D721Med (cell line): ENCODE measurements around the gene SERINC1.

ENCODE experiments used
- DNase-seq: peaks from one replicate; pipeline ENCODE4 v3.0.0; 2011; ENCODE audit warnings: low spot score; ENCODE audit not compliant: insufficient read length
- FAIRE-seq: peaks from 2 replicates; lab custom pipeline; 2011; peaks lifted over from hg19 to GRCh38; lab: Jason Lieb, UNC
- TF ChIP-seq, protein P1 (sequence below): IDR thresholded peaks from 2 replicates; pipeline ENCODE4 v1.5.1; 2012; ENCODE audit warnings: mild to moderate bottlenecking, control low read depth; ENCODE audit not compliant: insufficient read depth; ENCODE audit errors: missing control alignments

The SERINC1 gene

GRCh38 chr6:122393351-122393896 is 78.2 kb downstream of the SERINC1 start:
- no peak for FAIRE-seq
- no peak for DNase-seq
- TF ChIP-seq, protein P1, sequence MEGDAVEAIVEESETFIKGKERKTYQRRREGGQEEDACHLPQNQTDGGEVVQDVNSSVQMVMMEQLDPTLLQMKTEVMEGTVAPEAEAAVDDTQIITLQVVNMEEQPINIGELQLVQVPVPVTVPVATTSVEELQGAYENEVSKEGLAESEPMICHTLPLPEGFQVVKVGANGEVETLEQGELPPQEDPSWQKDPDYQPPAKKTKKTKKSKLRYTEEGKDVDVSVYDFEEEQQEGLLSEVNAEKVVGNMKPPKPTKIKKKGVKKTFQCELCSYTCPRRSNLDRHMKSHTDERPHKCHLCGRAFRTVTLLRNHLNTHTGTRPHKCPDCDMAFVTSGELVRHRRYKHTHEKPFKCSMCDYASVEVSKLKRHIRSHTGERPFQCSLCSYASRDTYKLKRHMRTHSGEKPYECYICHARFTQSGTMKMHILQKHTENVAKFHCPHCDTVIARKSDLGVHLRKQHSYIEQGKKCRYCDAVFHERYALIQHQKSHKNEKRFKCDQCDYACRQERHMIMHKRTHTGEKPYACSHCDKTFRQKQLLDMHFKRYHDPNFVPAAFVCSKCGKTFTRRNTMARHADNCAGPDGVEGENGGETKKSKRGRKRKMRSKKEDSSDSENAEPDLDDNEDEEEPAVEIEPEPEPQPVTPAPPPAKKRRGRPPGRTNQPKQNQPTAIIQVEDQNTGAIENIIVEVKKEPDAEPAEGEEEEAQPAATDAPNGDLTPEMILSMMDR, result no peak
